ENCODE data around the gene MAST4. TPM values are rescaled to one million over a fixed set of nuclear protein-coding genes. Genes with fewer than 3 reads are reported as not detected.

The MAST4 gene
- total and polyA plus RNA-seq, 2 of the 8 experiments (the other 6 are each of a cell fraction or from before 2014, with no cell fraction given) = 1.5 to 2.6 TPM

GRCh38 chr5:66621146-66621545 is 25.0 kb downstream of the MAST4 start:
- H3K9me3 ChIP-seq (ENCODE audit: insufficient read depth in 2 of 2, low read depth in 1 of 2, low read length in 1 of 2) = no peaks in the 10 kb centered on the region
- no peak for FAIRE-seq
- no peak overlapping the region for H2BK20ac ChIP-seq (ENCODE audit: low read length)
- no peak overlapping the region for H2BK5ac ChIP-seq (ENCODE audit: low read depth, low read length)
- 59% methylated on average over 2 of the region's 2 CpGs; no CpG with 5 or more reads in 1 of the 2 experiments for WGBS, 2 experiments (ENCODE audit: extremely low coverage in 1 of 2, insufficient coverage in 1 of 2, insufficient read length in 1 of 2, insufficient replicate concordance in 2 of 2, low coverage in 1 of 2, low lambda C conversion rate in 2 of 2, missing lambda C conversion rate in 1 of 2)
- no peak overlapping the region for H2BK15ac ChIP-seq (ENCODE audit: low read length)
- no peak overlapping the region for H3K9ac ChIP-seq (replicated peaks in 1 of 4; ENCODE audit: extremely low read depth in 1 of 4, low read depth in 3 of 4, low read length in 3 of 4)
- no peaks in the 10 kb centered on the region for H3K79me2 ChIP-seq (ENCODE audit: control insufficient read depth in 1 of 2, insufficient read depth in 2 of 2, low read length in 2 of 2)
- H2BK12ac ChIP-seq (ENCODE audit: low read depth, low read length) = no peak overlapping the region
- H3K23ac ChIP-seq (ENCODE audit: insufficient read length) = no peak overlapping the region
- H3K18ac ChIP-seq (ENCODE audit: extremely low read depth, low read length) = no peak overlapping the region
- no peak overlapping the region for H3K4ac ChIP-seq (replicated peaks; ENCODE audit: insufficient read length, low read depth, low read length)
- no peak overlapping the region for H2AK5ac ChIP-seq (ENCODE audit: low read depth, low read length)
- H3K79me1 ChIP-seq (ENCODE audit: low read depth, low read length) = no peaks in the 10 kb centered on the region
- H2BK120ac ChIP-seq (replicated peaks; ENCODE audit: low read depth, low read length) = no peak overlapping the region
- POLR2A ChIA-PET (ENCODE audit: partially characterized antibody) = no interaction called here
- no peak overlapping the region for H3K56ac ChIP-seq (replicated peaks; ENCODE audit: insufficient read length, low read depth, low read length)
- H2AFZ ChIP-seq (ENCODE audit: low read length) = no peak overlapping the region
- H4K91ac ChIP-seq (replicated peaks; ENCODE audit: insufficient read length, low read length) = no peak overlapping the region
- H3K14ac ChIP-seq (ENCODE audit: insufficient read length) = no peak overlapping the region
- H3K23me2 ChIP-seq (ENCODE audit: low read depth, low read length) = no peaks in the 10 kb centered on the region
- H3K27ac ChIP-seq (ENCODE audit: low read depth, low read length) = no peak overlapping the region
- H4K5ac ChIP-seq (ENCODE audit: insufficient read length, low read depth, low read length) = no peak overlapping the region
- 0 out of 7 replicates have a peak, but pooled peaks cover 0 to 2% (median 0%) of the 10 kb centered on the region in 4 experiments for H3K4me1 ChIP-seq (replicated peaks in 1 of 4; ENCODE audit: control insufficient read depth in 3 of 4, insufficient read depth in 4 of 4, low read length in 3 of 4)
- no peak overlapping the region for H4K8ac ChIP-seq (ENCODE audit: extremely low read depth, insufficient read depth, low read length)
- H4K20me1 ChIP-seq (replicated peaks in 1 of 2; ENCODE audit: control insufficient read depth in 1 of 2, insufficient read depth in 2 of 2, low read length in 2 of 2) = no peaks in the 10 kb centered on the region
- no peak for DNase-seq (ENCODE audit: low read depth in 1 of 2, low spot score in 2 of 2)
- no peaks in the 10 kb centered on the region for H3K27me3 ChIP-seq (replicated peaks in 1 of 4; ENCODE audit: control insufficient read depth in 3 of 4, extremely low read depth in 1 of 4, insufficient read depth in 3 of 4, low read length in 3 of 4)
- H3K36me3 ChIP-seq (ENCODE audit: control insufficient read depth in 2 of 4, insufficient read depth in 4 of 4, low read length in 3 of 4) = no peaks in the 10 kb centered on the region
- no peak overlapping the region for H3K4me3 ChIP-seq (ENCODE audit: extremely low read depth in 1 of 4, insufficient read depth in 2 of 4, low read depth in 3 of 4, low read length in 4 of 4)
- CTCF ChIA-PET (ENCODE audit: partially characterized antibody) = no interaction called here
- H3K4me2 ChIP-seq (ENCODE audit: insufficient read depth in 1 of 2, low read depth in 2 of 2, low read length in 2 of 2) = no peak overlapping the region
- TF ChIP-seq MAFK (IDR thresholded peaks at IDR 0.05; ENCODE audit: low read depth, low read length) = no peak
- TF ChIP-seq HDAC2 (IDR thresholded peaks at IDR 0.05; ENCODE audit: borderline replicate concordance in 1 of 2, low read depth in 2 of 2, low read length in 2 of 2) = no peak
- TF ChIP-seq CBX5 (IDR thresholded peaks at IDR 0.05; ENCODE audit: low read depth, low read length) = no peak
- no peak for TF ChIP-seq SP2 (IDR thresholded peaks at IDR 0.05; ENCODE audit: low read length)
- TF ChIP-seq TBP (IDR thresholded peaks at IDR 0.05; ENCODE audit: low read depth, low read length) = no peak
- no peak for TF ChIP-seq SIX5 (IDR thresholded peaks at IDR 0.05; ENCODE audit: low read depth, low read length)
- TF ChIP-seq TCF12 (IDR thresholded peaks at IDR 0.05; ENCODE audit: low read depth, low read length) = no peak
- no peak for TF ChIP-seq JUN (IDR thresholded peaks at IDR 0.05; ENCODE audit: low read depth, low read length)
- no peak for TF ChIP-seq RXRA (IDR thresholded peaks at IDR 0.05; ENCODE audit: insufficient read depth, low read depth, low read length)
- no peak for TF ChIP-seq RBBP5 (IDR thresholded peaks at IDR 0.05; ENCODE audit: borderline replicate concordance, low read depth, low read length)
- TF ChIP-seq EP300 (IDR thresholded peaks at IDR 0.05; ENCODE audit: borderline replicate concordance in 1 of 2, low read depth in 2 of 2, low read length in 2 of 2) = no peak
- TF ChIP-seq HDAC6 (IDR thresholded peaks at IDR 0.05; ENCODE audit: low read depth, low read length) = no peak
- TF ChIP-seq MAX (IDR thresholded peaks at IDR 0.05) = no peak
- no peak for TF ChIP-seq TEAD4 (IDR thresholded peaks at IDR 0.05; ENCODE audit: low read depth, low read length)
- no peak for TF ChIP-seq EZH2 (IDR thresholded peaks at IDR 0.05; ENCODE audit: low read depth, low read length, severe bottlenecking)

Measured in H1 (cell line).